Activated T-cell treated with anti-CD3 and anti-CD28 coated beads for 24 hours (primary cell): Measurements from ENCODE around the gene KRT86.

Source experiments
- DNase-seq: peaks from one replicate; pipeline ENCODE4 v3.0.0-alpha.2; 2020; ENCODE audit warnings: low read depth

The KRT86 gene

GRCh38 chr12:52274521-52275120, at the start of gene KRT86:
KRT86 (plus strand) TSS chr12:52274645; CDS start chr12:52301917, 27,272 bp downstream.
- no peak for DNase-seq

- DNase-seq: no peak
Observed at GRCh38 chr12:52225752-52226151, 48.7 kb upstream of the KRT86 start.

GRCh38 chr12:52226446-52226845, 48.0 kb upstream of the KRT86 start:
- no peak for DNase-seq

- DNase-seq: no peak
Observed at GRCh38 chr12:52227606-52228166, 46.8 kb upstream of the KRT86 start.

- no peak for DNase-seq
Observed at GRCh38 chr12:52228366-52228765, 46.1 kb upstream of the KRT86 start.

GRCh38 chr12:52228931-52229330, 45.5 kb upstream of the KRT86 start:
- no peak for DNase-seq

- no peak for DNase-seq
Observed at GRCh38 chr12:52229836-52230343, 44.6 kb upstream of the KRT86 start.

- no peak for DNase-seq
Observed at GRCh38 chr12:52230364-52231281, 43.8 kb upstream of the KRT86 start.

GRCh38 chr12:52231305-52232202, 42.9 kb upstream of the KRT86 start:
- no peak for DNase-seq

- no peak for DNase-seq
Observed at GRCh38 chr12:52232203-52232673, 42.2 kb upstream of the KRT86 start.

GRCh38 chr12:52232674-52233461, 41.6 kb upstream of the KRT86 start, which contains the start of gene KRT7:
KRT7 (plus strand) TSS chr12:52233243; CDS start chr12:52233297, 54 bp downstream.
- no peak for DNase-seq

GRCh38 chr12:52233462-52234207, 40.8 kb upstream of the KRT86 start:
- DNase-seq: no peak

GRCh38 chr12:52234223-52234810, 40.1 kb upstream of the KRT86 start:
- no peak for DNase-seq

- no peak for DNase-seq
Observed at GRCh38 chr12:52235001-52235764, 39.3 kb upstream of the KRT86 start.

- DNase-seq: no peak
Observed at GRCh38 chr12:52235822-52236361, 38.6 kb upstream of the KRT86 start.

- DNase-seq: no peak
Observed at GRCh38 chr12:52236386-52237050, 37.9 kb upstream of the KRT86 start.

GRCh38 chr12:52238207-52238840, 36.1 kb upstream of the KRT86 start:
- no peak for DNase-seq
